Thoracic aorta (tissue), 2 donors: ENCODE measurements around the gene CACNA2D1. TPM values are rescaled to one million over a fixed set of nuclear protein-coding genes. Genes with fewer than 3 reads are reported as not detected.

Experiments used
- ATAC-seq: fragments of 150-250 bp; one replicate; pipeline ENCODE4 v1.8.0; 2017; ENCODE audit warnings: low read depth; ENCODE audit not compliant: insufficient number of reproducible peaks, low FRiP score
- DNase-seq: peaks from one replicate; pipeline ENCODE4 v3.0.0-alpha.2; 2020; ENCODE audit warnings: low spot score
- H3K27ac ChIP-seq, 2 donors: fragments of 200-600 bp; sonication (generic); 1 replicate in 1 of 2; 2 replicates in 1 of 2; pipeline ENCODE4 v1.5.1; 2016; ENCODE audit warnings: mild to moderate bottlenecking in 2 of 2, moderate library complexity in 2 of 2
- H3K27me3 ChIP-seq: fragments of 200-600 bp; sonication (generic); replicated peaks from 2 replicates; pipeline ENCODE4 v1.6.0; 2016; ENCODE audit warnings: mild to moderate bottlenecking; ENCODE audit not compliant: insufficient read depth
- H3K36me3 ChIP-seq: fragments of 200-600 bp; sonication (generic); one replicate; pipeline ENCODE4 v1.5.1; 2016
- H3K4me1 ChIP-seq, 2 donors: fragments of 200-600 bp; sonication (generic); 1 replicate in 1 of 2; 2 replicates in 1 of 2; pipeline versions ENCODE4 v1.5.1 to v1.6.0; 2016; ENCODE audit warnings: low read depth in 2 of 2, mild to moderate bottlenecking in 1 of 2; ENCODE audit not compliant: control insufficient read depth in 1 of 2
- H3K4me3 ChIP-seq: fragments of 200-600 bp; sonication (generic); 2 replicates; pipeline ENCODE4 v1.5.1; 2016; ENCODE audit warnings: mild to moderate bottlenecking
- H3K9me3 ChIP-seq: fragments of 200-600 bp; sonication (generic); 2 replicates; pipeline ENCODE4 v1.5.1; 2016
- total RNA-seq, 2 donors: library from RNA; depleted of rRNA; stranded (reverse); fragments of >200 nt; gene quantifications; one replicate each; pipeline versions ENCODE4 v1.1.0 to v1.2.3, GENCODE V29; 2016
- TF ChIP-seq, protein P1 (sequence below): fragments of 200-600 bp; sonication (generic); IDR thresholded peaks from one replicate; pipeline ENCODE4 v1.5.1; 2019; ENCODE audit warnings: antibody characterized with exemption

CACNA2D1 gene
- total RNA-seq, 2 donors from 2014 or later, result 44.4 to 44.7 TPM

DNA sequence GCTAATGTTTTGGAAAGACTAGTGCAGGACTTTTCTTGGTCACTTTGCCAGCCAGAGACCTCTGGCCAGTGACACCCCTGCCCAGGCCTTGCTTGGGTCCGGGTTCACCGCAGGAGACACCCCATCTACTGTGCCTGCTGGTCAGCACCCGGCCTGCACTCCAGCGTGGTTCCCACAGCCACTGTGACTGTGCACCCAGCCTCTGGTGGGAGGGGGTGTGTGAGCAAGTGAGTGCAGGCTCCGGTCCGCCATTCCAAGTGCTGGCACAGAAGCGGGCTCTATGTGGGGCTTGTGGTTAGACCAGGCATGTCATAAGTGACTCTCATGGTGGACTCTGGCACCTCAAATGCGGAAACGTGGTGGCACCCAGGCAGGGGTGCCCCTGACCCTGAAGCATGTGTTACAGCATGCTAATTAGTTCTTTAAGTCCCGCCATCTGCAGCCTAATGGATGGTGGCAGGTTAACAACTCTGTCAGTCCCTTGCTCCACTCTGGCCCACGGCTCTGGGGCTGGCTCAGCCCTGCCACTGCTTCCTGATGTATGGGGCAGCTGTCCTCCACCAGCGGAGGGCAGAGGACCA, 361.8 kb downstream of the CACNA2D1 start:
- no peaks in the 10 kb centered on the region for H3K27me3 ChIP-seq
- no peaks in the 10 kb centered on the region for H3K36me3 ChIP-seq
- H3K27ac ChIP-seq, result no peak overlapping the region
- H3K9me3 ChIP-seq, result no peaks in the 10 kb centered on the region
- DNase-seq, result no peak
- no peak overlapping the region for H3K4me3 ChIP-seq
- ATAC-seq, result no peak
- peaks cover 0 to 8% of the 10 kb centered on the region in 2 donors for H3K4me1 ChIP-seq
- TF ChIP-seq, protein P1, sequence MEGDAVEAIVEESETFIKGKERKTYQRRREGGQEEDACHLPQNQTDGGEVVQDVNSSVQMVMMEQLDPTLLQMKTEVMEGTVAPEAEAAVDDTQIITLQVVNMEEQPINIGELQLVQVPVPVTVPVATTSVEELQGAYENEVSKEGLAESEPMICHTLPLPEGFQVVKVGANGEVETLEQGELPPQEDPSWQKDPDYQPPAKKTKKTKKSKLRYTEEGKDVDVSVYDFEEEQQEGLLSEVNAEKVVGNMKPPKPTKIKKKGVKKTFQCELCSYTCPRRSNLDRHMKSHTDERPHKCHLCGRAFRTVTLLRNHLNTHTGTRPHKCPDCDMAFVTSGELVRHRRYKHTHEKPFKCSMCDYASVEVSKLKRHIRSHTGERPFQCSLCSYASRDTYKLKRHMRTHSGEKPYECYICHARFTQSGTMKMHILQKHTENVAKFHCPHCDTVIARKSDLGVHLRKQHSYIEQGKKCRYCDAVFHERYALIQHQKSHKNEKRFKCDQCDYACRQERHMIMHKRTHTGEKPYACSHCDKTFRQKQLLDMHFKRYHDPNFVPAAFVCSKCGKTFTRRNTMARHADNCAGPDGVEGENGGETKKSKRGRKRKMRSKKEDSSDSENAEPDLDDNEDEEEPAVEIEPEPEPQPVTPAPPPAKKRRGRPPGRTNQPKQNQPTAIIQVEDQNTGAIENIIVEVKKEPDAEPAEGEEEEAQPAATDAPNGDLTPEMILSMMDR, result no peak

DNA sequence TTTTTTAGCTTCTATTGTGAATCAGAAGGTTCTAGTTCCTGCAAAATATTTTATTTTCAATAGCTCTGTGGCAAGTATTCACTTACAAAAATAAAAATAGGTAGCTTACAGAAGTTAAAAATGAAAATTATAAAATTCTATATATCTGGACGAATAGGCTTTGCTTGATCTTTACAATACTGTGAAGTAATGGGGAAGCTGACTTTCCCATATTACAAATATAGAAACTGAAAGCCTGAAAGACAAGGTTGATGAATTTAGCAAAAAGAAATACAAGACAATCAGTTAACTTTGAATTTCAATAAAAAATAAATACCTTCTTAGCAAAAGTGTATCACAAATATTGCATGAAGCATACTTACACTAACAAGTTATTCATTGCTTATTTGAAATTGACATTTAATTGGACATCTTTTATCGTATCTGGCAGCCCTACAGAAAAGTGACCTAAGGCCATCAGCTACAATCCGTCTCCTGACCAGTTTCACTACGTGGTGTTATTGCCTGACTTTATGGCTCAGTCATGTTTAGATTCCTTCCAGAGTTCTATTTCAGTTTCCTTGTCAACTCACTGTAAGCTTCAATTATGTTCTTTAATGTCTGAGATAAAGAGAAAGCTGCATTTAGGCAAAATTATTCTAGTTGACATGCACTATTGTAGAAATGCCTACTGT, 363.2 kb downstream of the CACNA2D1 start:
- peaks cover 0 to 8% of the 10 kb centered on the region in 2 donors for H3K4me1 ChIP-seq
- no peak overlapping the region for H3K4me3 ChIP-seq
- H3K9me3 ChIP-seq, result no peaks in the 10 kb centered on the region
- no peak for ATAC-seq
- TF ChIP-seq, protein P1, result no peak
- no peaks in the 10 kb centered on the region for H3K36me3 ChIP-seq
- no peak overlapping the region for H3K27ac ChIP-seq
- DNase-seq, result no peak
- H3K27me3 ChIP-seq, result no peaks in the 10 kb centered on the region

DNA sequence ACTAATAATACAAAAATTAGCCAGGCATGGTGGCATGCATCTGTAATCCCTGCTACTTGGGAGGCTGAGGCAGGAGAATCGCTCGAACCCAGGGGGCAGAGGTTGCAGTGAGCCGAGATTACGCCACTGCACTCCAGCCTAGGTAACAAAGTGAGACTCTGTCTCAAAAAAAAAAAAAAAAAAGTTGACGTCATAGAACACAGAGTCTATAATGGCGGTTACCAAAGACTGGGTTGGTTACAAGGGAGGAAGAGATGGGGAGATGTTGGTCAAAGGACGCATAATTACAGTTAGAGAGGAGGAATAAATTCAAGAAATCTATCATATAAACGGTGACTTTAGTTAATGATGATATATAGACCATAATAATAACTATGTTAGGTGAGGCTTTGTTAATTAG, 364.1 kb downstream of the CACNA2D1 start:
- TF ChIP-seq, protein P1, result no peak
- ATAC-seq (no peak), DNase-seq (no peak)
- Histone ChIP-seq H3K4me1 (peaks cover 0 to 8% of the 10 kb centered on the region in 2 donors), H3K36me3 (no peaks in the 10 kb centered on the region), H3K27ac (no peak overlapping the region), H3K4me3 (no peak overlapping the region), H3K9me3 (no peaks in the 10 kb centered on the region), H3K27me3 (no peaks in the 10 kb centered on the region)

DNA sequence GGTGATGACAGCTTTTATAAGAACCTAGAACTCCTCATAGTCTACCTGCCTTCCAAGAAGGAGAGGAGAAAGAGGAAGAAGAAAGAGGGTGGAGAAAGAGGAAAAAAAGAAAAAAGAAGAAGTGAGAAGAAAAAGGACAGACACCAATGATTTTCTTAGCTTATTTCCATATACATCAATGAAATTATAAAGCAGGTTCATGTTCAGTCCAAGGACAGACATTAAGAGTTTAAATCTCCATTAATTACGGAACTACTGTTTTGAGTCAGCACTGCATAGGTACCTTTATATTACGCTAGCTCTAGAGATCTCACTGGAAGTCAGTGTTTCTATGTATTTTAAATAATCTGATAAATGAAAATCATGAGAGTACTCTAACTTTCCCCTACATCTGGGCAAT, 364.8 kb downstream of the CACNA2D1 start:
- DNase-seq (no peak), ATAC-seq (no peak)
- TF ChIP-seq, protein P1, result no peak
- Histone ChIP-seq H3K36me3 (no peaks in the 10 kb centered on the region), H3K4me1 (peaks cover 0 to 8% of the 10 kb centered on the region in 2 donors), H3K4me3 (no peak overlapping the region), H3K27me3 (no peaks in the 10 kb centered on the region), H3K27ac (no peak overlapping the region), H3K9me3 (no peaks in the 10 kb centered on the region)

DNA sequence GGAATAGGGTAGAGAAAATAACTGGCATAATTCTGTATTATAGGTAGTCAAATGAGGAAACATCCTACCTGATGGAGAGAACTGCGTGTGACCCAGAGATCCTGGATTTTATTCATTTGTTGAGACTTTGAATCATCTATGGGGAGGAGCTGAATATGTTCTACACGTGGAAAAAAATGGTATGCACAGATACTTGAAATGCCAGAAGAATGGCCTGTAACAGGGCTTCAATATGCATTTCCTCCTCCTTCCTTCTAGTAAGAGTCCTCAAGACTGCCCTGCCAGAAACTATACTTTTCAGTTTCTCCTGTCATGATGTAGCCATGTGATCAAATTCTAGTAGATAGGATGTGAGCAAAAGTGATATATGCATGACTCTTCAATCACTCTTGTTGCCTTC, 372.1 kb downstream of the CACNA2D1 start:
- ATAC-seq, result no peak
- TF ChIP-seq, protein P1, result no peak
- no peaks in the 10 kb centered on the region for H3K27me3 ChIP-seq

More for the DNA sequence above, 372.1 kb downstream of the CACNA2D1 start:
- H3K27ac ChIP-seq, result no peak overlapping the region
- H3K4me3 ChIP-seq, result no peak overlapping the region
- no peaks in the 10 kb centered on the region for H3K36me3 ChIP-seq
- DNase-seq, result no peak
- H3K9me3 ChIP-seq, result no peaks in the 10 kb centered on the region
- no peaks in the 10 kb centered on the region for H3K4me1 ChIP-seq
